NCI-H146 treated with DMSO at 0.1 percent for 48 hours (cell line): ENCODE results near the gene OCIAD1.
"Not testable (repeated sequence)": the region's sequence is repeated elsewhere in the genome, so short reads cannot be mapped to it uniquely, and the experiment has no call there.

Experiments used
- DNase-seq: peaks from one replicate; lab custom pipeline; 2025; ENCODE audit not compliant: unreplicated experiment; lab: John Stamatoyannopoulos, UW

The OCIAD1 gene

GRCh38 chr4:48830706-48831531 lies at the start of gene OCIAD1:
OCIAD1 (plus strand) TSS chr4:48831088; CDS start chr4:48832625, 1,537 bp downstream.
- peak; percentile 98 for DNase-seq

GRCh38 chr4:48781968-48782367 lies 48.9 kb upstream of the OCIAD1 start:
- DNase-seq = peak; percentile 48

GRCh38 chr4:48785302-48785701 lies 45.6 kb upstream of the OCIAD1 start:
- no peak for DNase-seq

GRCh38 chr4:48786549-48786948 lies 44.3 kb upstream of the OCIAD1 start:
- no peak for DNase-seq

- DNase-seq = peak; percentile 37
Observed at GRCh38 chr4:48787056-48787455, 43.8 kb upstream of the OCIAD1 start.

- DNase-seq = no peak
Observed at GRCh38 chr4:48790561-48790960, 40.3 kb upstream of the OCIAD1 start.

GRCh38 chr4:48791313-48791712 lies 39.6 kb upstream of the OCIAD1 start:
- DNase-seq = no peak

GRCh38 chr4:48792348-48793006 lies 38.4 kb upstream of the OCIAD1 start:
- no peak for DNase-seq

- no peak for DNase-seq
Observed at GRCh38 chr4:48795108-48795507, 35.8 kb upstream of the OCIAD1 start.

GRCh38 chr4:48796191-48796926 lies 34.5 kb upstream of the OCIAD1 start:
- no peak for DNase-seq

- no peak for DNase-seq
Observed at GRCh38 chr4:48796927-48797679, 33.8 kb upstream of the OCIAD1 start.

GRCh38 chr4:48798117-48798516 lies 32.8 kb upstream of the OCIAD1 start:
- no peak for DNase-seq

- DNase-seq = no peak
Observed at GRCh38 chr4:48799157-48799556, 31.7 kb upstream of the OCIAD1 start.

GRCh38 chr4:48800155-48800554 lies 30.7 kb upstream of the OCIAD1 start:
- not testable (repeated sequence) for DNase-seq

GRCh38 chr4:48801016-48801715 lies 29.7 kb upstream of the OCIAD1 start:
- DNase-seq = no peak

GRCh38 chr4:48804584-48805301 lies 26.1 kb upstream of the OCIAD1 start:
- no peak for DNase-seq

GRCh38 chr4:48812866-48813265 lies 18.0 kb upstream of the OCIAD1 start:
- no peak for DNase-seq

- peak; percentile 42 for DNase-seq
Observed at GRCh38 chr4:48813964-48814363, 16.9 kb upstream of the OCIAD1 start.

- no peak for DNase-seq
Observed at GRCh38 chr4:48815483-48815882, 15.4 kb upstream of the OCIAD1 start.

GRCh38 chr4:48816297-48816696 lies 14.6 kb upstream of the OCIAD1 start:
- not testable (repeated sequence) for DNase-seq
